DND-41 (cell line): Measurements from ENCODE around the gene NRF1.

Source experiments
- CTCF ChIP-seq: IDR thresholded peaks from 2 replicates; pipeline ENCODE4 v1.5.1; 2012; ENCODE audit warnings: borderline replicate concordance, low read length, moderate library complexity, mild to moderate bottlenecking; ENCODE audit not compliant: poor library complexity, severe bottlenecking; ENCODE audit errors: extremely low read depth
- EZH2 ChIP-seq: IDR thresholded peaks from 3 replicates; pipeline ENCODE4 v1.6.1; 2012; ENCODE audit warnings: borderline replicate concordance, low read depth, mild to moderate bottlenecking, moderate library complexity, low read length, inconsistent platforms; ENCODE audit not compliant: severe bottlenecking

DNA sequence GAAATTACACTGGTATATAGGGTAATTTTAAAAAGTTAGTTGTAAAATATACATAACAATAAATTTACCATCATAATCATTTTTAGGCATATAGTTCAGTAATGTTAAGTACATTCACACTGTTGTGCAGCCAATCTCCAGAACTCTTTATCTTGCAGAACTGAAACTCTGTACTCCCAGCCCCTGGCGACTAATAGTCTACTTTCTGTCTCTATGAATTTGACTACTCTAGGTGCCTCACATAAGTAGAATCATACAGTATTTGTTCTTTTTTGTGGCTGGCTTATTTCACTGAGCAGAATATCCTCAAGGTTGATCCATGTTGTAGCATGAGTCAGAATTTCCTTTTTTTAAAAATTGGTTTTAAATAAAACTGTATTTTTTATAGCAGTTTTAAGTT, 41.4 kb downstream of the NRF1 start:
- TF ChIP-seq CTCF = no peak
- no peak for TF ChIP-seq EZH2
